Endodermal cell (in vitro differentiated cells): Measurements from ENCODE around the gene FAM117A. TPM values are rescaled to one million over a fixed set of nuclear protein-coding genes. Genes with fewer than 3 reads are reported as not detected.

Experiments
- DNase-seq: peaks from one replicate; pipeline ENCODE4 v3.0.0-alpha.2; 2017
- H3K27ac ChIP-seq: 2 replicates; pipeline ENCODE4 v1.5.1; 2013; ENCODE audit warnings: mild to moderate bottlenecking, low read depth, low read length, moderate library complexity
- H3K27me3 ChIP-seq: 2 replicates; pipeline ENCODE4 v1.6.1; 2013; ENCODE audit warnings: mild to moderate bottlenecking, low read length, moderate library complexity; ENCODE audit not compliant: insufficient read depth, control insufficient read depth, poor library complexity, severe bottlenecking
- H3K36me3 ChIP-seq: 2 replicates; pipeline ENCODE4 v1.7.0; 2013; ENCODE audit warnings: mild to moderate bottlenecking, low read length, moderate library complexity; ENCODE audit not compliant: control insufficient read depth, insufficient read depth
- H3K4me1 ChIP-seq: one replicate; pipeline ENCODE4 v1.7.0; 2013; ENCODE audit warnings: low read length; ENCODE audit not compliant: control insufficient read depth, insufficient read depth
- H3K4me3 ChIP-seq: 2 replicates; pipeline ENCODE4 v1.5.1; 2013; ENCODE audit warnings: mild to moderate bottlenecking, low read length, moderate library complexity
- H3K9ac ChIP-seq: 2 replicates; pipeline ENCODE4 v1.6.1; 2013; ENCODE audit warnings: mild to moderate bottlenecking, low read length, moderate library complexity; ENCODE audit not compliant: poor library complexity, severe bottlenecking; ENCODE audit errors: extremely low read depth
- H3K9me3 ChIP-seq: 2 replicates; pipeline ENCODE4 v1.6.1; 2013; ENCODE audit warnings: mild to moderate bottlenecking, low read length, moderate library complexity; ENCODE audit not compliant: control insufficient read depth
- H3K27ac Mint-ChIP-seq: 2 replicates; pipeline ENCODE4 v1.8.0; 2020; ENCODE audit warnings: mixed read lengths
- H3K27me3 Mint-ChIP-seq: 2 replicates; pipeline ENCODE4 v1.8.0; 2021; ENCODE audit warnings: mild to moderate bottlenecking, mixed read lengths; ENCODE audit not compliant: insufficient read depth
- H3K36me3 Mint-ChIP-seq: 2 replicates; pipeline ENCODE4 v1.8.0; 2020; ENCODE audit warnings: low read depth, mixed read lengths
- H3K4me1 Mint-ChIP-seq: 2 replicates; pipeline ENCODE4 v1.8.0; 2020; ENCODE audit warnings: mixed read lengths
- H3K4me3 Mint-ChIP-seq: 2 replicates; pipeline ENCODE4 v1.8.0; 2020; ENCODE audit warnings: mild to moderate bottlenecking, moderate library complexity, mixed read lengths
- H3K9me3 Mint-ChIP-seq: 2 replicates; pipeline ENCODE4 v1.8.0; 2020; ENCODE audit warnings: mild to moderate bottlenecking, mixed read lengths
- CTCF ChIP-seq: fragments of 200-600 bp; sonication (generic); conservative IDR thresholded peaks from 2 replicates; pipeline ENCODE4 v1.5.0; 2021; ENCODE audit warnings: antibody characterized with exemption, mild to moderate bottlenecking
- WGBS, 2 experiments: methylation state at CpG; one replicate each; pipeline versions ENCODE4 v1.1.5 to v1.1.7; 2013; ENCODE audit warnings: missing lambda C conversion rate in 2 of 2, mixed read lengths in 1 of 2; ENCODE audit not compliant: insufficient coverage in 1 of 2, insufficient read length in 1 of 2; 5-methylcytosine and 5-hydroxymethylcytosine counted together
- total RNA-seq, 2 donors: library from RNA; stranded (reverse); fragmentation: NEBNext Ultra II Directional in 1 of 2; extraction: Animal tissue kit (Norgen Biotek cat#: 25700) in 1 of 2; gene quantifications; 2 replicates in 1 of 2; 3 replicates in 1 of 2; pipeline ENCODE4 v1.2.1, GENCODE V29; 2021

The FAM117A gene
- total RNA-seq, 2 donors from 2014 or later, result 15.4 to 16.8 TPM

DNA sequence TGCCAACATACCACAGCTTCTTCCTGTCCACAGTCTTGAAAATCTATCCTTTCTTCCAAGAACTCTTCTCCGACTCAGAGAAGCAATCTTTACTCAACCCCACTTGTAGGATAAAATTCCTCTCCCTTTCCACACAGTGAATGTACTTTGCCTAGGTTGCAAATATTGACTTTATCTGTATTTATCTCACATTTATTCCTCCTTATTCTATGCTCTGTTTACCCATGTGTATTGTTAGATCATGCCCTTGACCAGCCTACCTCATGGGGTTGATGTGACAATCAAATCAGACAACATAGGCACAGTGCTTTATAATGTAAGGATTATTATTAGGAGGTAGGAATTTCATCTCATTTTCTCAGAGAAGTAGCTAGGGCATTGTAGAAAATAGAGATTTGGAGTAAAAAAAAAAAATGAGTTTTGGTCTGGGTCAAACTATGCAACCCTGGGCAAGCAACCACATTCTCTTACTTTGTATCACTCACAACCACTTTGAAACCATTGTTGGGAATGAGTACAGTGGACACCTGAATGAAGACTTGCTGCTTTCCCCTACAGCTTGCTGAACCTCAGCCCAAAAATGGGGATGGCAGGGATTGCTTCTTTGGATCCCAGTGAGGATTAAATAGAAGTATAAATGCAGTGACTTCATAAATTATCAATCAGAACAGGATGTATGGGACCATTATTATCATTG, 47.1 kb downstream of the FAM117A start:
- H3K36me3 ChIP-seq, result peaks cover 45% of the 10 kb centered on the region
- 96 to 100% methylated on average over 1 of the region's 1 CpG for WGBS, 2 experiments
- no peaks in the 10 kb centered on the region for H3K4me1 ChIP-seq
- H3K27ac Mint-ChIP-seq, result no peak overlapping the region
- no peak overlapping the region for H3K4me3 Mint-ChIP-seq
- H3K9me3 ChIP-seq, result no peaks in the 10 kb centered on the region
- no peak overlapping the region for H3K4me3 ChIP-seq
- no peak for DNase-seq
- H3K36me3 Mint-ChIP-seq, result peaks cover 61% of the 10 kb centered on the region
- no peak overlapping the region for H3K9ac ChIP-seq
- TF ChIP-seq CTCF, result no peak
- no peaks in the 10 kb centered on the region for H3K27me3 ChIP-seq
- no peaks in the 10 kb centered on the region for H3K27me3 Mint-ChIP-seq
- H3K27ac ChIP-seq, result no peak overlapping the region
- H3K4me1 Mint-ChIP-seq, result no peaks in the 10 kb centered on the region
- H3K9me3 Mint-ChIP-seq, result no peaks in the 10 kb centered on the region

DNA sequence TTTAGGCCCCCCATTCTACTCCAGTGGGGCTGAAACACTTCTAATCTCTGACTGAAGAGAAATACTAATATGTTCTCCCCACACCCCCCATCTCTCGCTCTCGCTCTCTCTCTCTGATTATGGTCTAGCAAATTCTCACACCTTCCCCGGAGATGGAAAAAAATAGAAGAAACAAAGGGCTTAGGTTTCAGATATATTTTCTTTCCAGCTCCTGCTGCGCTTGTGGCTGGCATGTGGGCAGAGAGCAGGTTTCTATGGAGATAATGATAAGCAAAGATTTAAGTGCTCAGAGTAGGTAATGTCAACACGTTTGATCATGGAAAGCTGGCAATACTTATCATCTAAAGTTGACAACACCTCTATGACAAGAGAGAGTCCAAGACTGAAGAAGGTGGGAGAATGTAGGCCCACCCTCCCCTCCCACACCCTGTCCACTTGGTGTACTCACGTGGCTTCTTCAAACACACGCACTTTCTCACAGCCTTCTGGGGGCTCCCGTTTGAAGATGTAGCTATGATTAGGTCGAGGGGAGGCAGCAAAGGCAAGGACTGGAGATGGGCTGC, 48.1 kb downstream of the FAM117A start:
- no peak for DNase-seq
- H3K4me3 ChIP-seq, result no peak overlapping the region
- no peaks in the 10 kb centered on the region for H3K9me3 Mint-ChIP-seq
- peaks cover 62% of the 10 kb centered on the region for H3K36me3 Mint-ChIP-seq
- H3K9me3 ChIP-seq, result no peaks in the 10 kb centered on the region
- no peak overlapping the region for H3K27ac Mint-ChIP-seq
- no peaks in the 10 kb centered on the region for H3K4me1 ChIP-seq
- no peaks in the 10 kb centered on the region for H3K27me3 Mint-ChIP-seq
- peaks cover 38% of the 10 kb centered on the region for H3K36me3 ChIP-seq
- no peak overlapping the region for H3K27ac ChIP-seq
- 92 to 100% methylated on average over 2 to 9 of the region's 9 CpGs for WGBS, 2 experiments
- H3K27me3 ChIP-seq, result no peaks in the 10 kb centered on the region
- TF ChIP-seq CTCF, result no peak
- H3K9ac ChIP-seq, result no peak overlapping the region
- no peak overlapping the region for H3K4me3 Mint-ChIP-seq
- H3K4me1 Mint-ChIP-seq, result no peaks in the 10 kb centered on the region

DNA sequence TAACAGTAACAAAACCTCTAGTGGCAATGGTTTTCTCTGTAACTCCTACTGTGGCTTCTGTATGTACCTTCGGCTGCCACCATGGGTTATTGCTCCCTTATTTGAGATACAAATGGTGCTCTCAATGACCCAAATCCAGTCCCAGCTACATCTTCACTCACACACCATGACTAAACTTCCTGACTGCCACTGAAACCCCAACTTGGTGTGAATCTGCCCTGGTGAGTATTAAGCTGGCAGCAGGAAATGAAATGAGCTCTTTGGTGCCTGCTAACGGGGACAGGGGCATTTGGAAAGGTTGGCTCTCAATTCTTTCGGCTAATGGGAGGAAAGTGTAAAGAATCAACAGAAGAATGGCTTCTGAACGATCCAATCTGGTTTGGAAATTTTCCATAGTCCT, 48.7 kb downstream of the FAM117A start:
- H3K36me3 Mint-ChIP-seq, result peaks cover 61% of the 10 kb centered on the region
- Histone ChIP-seq H3K9ac (no peak overlapping the region), H3K27me3 (no peaks in the 10 kb centered on the region), H3K4me1 (no peaks in the 10 kb centered on the region), H3K4me3 (no peak overlapping the region), H3K27ac (no peak overlapping the region), H3K9me3 (no peaks in the 10 kb centered on the region), H3K36me3 (peaks cover 38% of the 10 kb centered on the region)
- no peaks in the 10 kb centered on the region for H3K9me3 Mint-ChIP-seq
- H3K27ac Mint-ChIP-seq, result no peak overlapping the region
- H3K4me1 Mint-ChIP-seq, result no peaks in the 10 kb centered on the region
- WGBS, 2 experiments, result 91 to 98% methylated on average over 3 to 4 of the region's 4 CpGs
- H3K4me3 Mint-ChIP-seq, result no peak overlapping the region
- no peak for DNase-seq
- TF ChIP-seq CTCF, result no peak
- no peaks in the 10 kb centered on the region for H3K27me3 Mint-ChIP-seq
